Panc1 (cell line): Measurements from ENCODE around the gene NGF. TPM values are rescaled to one million over a fixed set of nuclear protein-coding genes. Genes with fewer than 3 reads are reported as not detected.

ENCODE experiments used
- ATAC-seq: fragments of 200-7000 bp; cut with Tn5 transposase; 2 replicates; pipeline ENCODE4 v1.9.1; 2020; ENCODE audit warnings: mild to moderate bottlenecking, moderate library complexity
- BruUV-seq: library from RNA; stranded (reverse); fragments of 400-500 nt; replicated peaks from 2 replicates; lab custom pipeline; 2021; lab: Mats Ljungman, UMichigan
- CTCF ChIA-PET: fragments of 300-600 bp; sonication (Branson Sonifier 250); formaldehyde crosslinking; loops from one replicate; lab custom pipeline; 2022; ENCODE audit warnings: antibody characterized with exemption; lab: Charles Lee
- POLR2A ChIA-PET: fragments of 300-600 bp; sonication (Branson Sonifier 250); formaldehyde crosslinking; loops from one replicate; lab custom pipeline; 2022; ENCODE audit warnings: antibody characterized with exemption; lab: Charles Lee
- DNase-seq: peaks from one replicate; pipeline ENCODE4 v3.0.0-alpha.2; 2010; ENCODE audit warnings: low read depth, low spot score
- H3K27ac ChIP-seq: 2 replicates; pipeline ENCODE4 v1.5.1; 2011; ENCODE audit warnings: mild to moderate bottlenecking, low read length, inconsistent platforms
- H3K27me3 ChIP-seq: fragments of 200-500 bp; sonication (Bioruptor generic); 2 replicates; pipeline ENCODE4 v1.6.0; 2014; ENCODE audit warnings: low read length, inconsistent platforms; ENCODE audit not compliant: control insufficient read depth, insufficient read depth
- H3K36me3 ChIP-seq: fragments of 200-500 bp; sonication (Bioruptor generic); 2 replicates; pipeline ENCODE4 v1.5.1; 2014; ENCODE audit warnings: inconsistent platforms, mild to moderate bottlenecking, low read length, moderate library complexity; ENCODE audit not compliant: control insufficient read depth, insufficient read depth
- H3K4me1 ChIP-seq: 2 replicates; pipeline ENCODE4 v1.5.1; 2011; ENCODE audit warnings: inconsistent platforms, mild to moderate bottlenecking, low read length, moderate library complexity; ENCODE audit not compliant: control insufficient read depth, insufficient read depth
- H3K4me3 ChIP-seq, 2 experiments: 2 replicates each; pipeline ENCODE4 v1.5.1; 2011 to 2012; ENCODE audit warnings: low read depth in 2 of 2, low read length in 2 of 2, mild to moderate bottlenecking in 2 of 2, inconsistent platforms in 1 of 2, moderate library complexity in 1 of 2
- H3K9me3 ChIP-seq: fragments of 200-500 bp; sonication (Bioruptor generic); 2 replicates; pipeline ENCODE4 v1.5.1; 2014; ENCODE audit warnings: low read depth, mild to moderate bottlenecking, inconsistent platforms, low read length, moderate library complexity; ENCODE audit not compliant: control insufficient read depth, insufficient read depth
- CTCF ChIP-seq: fragments of 450-650 bp; IDR thresholded peaks from 2 replicates; pipeline ENCODE4 v1.5.1; 2017; ENCODE audit warnings: mild to moderate bottlenecking
- POLR2AphosphoS5 ChIP-seq: IDR thresholded peaks from 2 replicates; pipeline ENCODE4 v1.6.1; 2012; ENCODE audit warnings: mild to moderate bottlenecking, low read depth, low read length, moderate library complexity
- REST ChIP-seq, 2 experiments: IDR thresholded peaks; 2 replicates each; pipeline ENCODE4 v1.6.1; 2011 to 2012; ENCODE audit warnings: low read depth in 2 of 2, control low read depth in 1 of 2, low read length in 1 of 2, mild to moderate bottlenecking in 1 of 2, moderate library complexity in 1 of 2; ENCODE audit not compliant: insufficient read depth in 1 of 2
- SIN3A ChIP-seq: IDR thresholded peaks from 2 replicates; pipeline ENCODE4 v1.6.1; 2012; ENCODE audit warnings: low read depth, mild to moderate bottlenecking, low read length, moderate library complexity, borderline replicate concordance; ENCODE audit not compliant: insufficient read depth
- TCF7L2 ChIP-seq: IDR thresholded peaks from 2 replicates; pipeline ENCODE4 v1.6.1; 2011; ENCODE audit warnings: mild to moderate bottlenecking, low read depth, low read length, inconsistent platforms
- in situ Hi-C: cut with HindIII; loops from 2 replicates; pipeline ENCODE4 v1.10.0; 2016; ENCODE audit warnings: low sequenced_read_pairs, low pct_unique_long_range_greater_than_20kb
- intact Hi-C: fragments of 100-400 bp; cut with micrococcal nuclease; formaldehyde crosslinking; loops from one replicate; pipeline ENCODE4 v1.10.0; 2022; ENCODE audit not compliant: unreplicated experiment
- total RNA-seq: library from RNA; stranded (reverse); gene quantifications from one replicate; pipeline ENCODE4 v1.2.1, GENCODE V29; 2021; ENCODE audit not compliant: unreplicated experiment

The NGF gene
- total RNA-seq, 1 experiment from 2014 or later = not detected

- no peaks in the 10 kb centered on the region for H3K4me1 ChIP-seq
- ChIA-PET CTCF (no interaction called here), POLR2A (no interaction called here)
- intact Hi-C loops (no loop called here), in situ Hi-C loops (no loop called here)
- no peak overlapping the region for H3K4me3 ChIP-seq
- BruUV-seq = no TSS peak
- H3K9me3 ChIP-seq = no peaks in the 10 kb centered on the region
- no peaks in the 10 kb centered on the region for H3K36me3 ChIP-seq
- H3K27me3 ChIP-seq = no peaks in the 10 kb centered on the region
- no peak overlapping the region for H3K27ac ChIP-seq
- ATAC-seq (no peak), DNase-seq (no peak)
- TF ChIP-seq REST (IDR thresholded peaks at IDR 0.05; ENCODE audit: insufficient read depth in 1 of 2, low read depth in 2 of 2, low read length in 1 of 2) = no peak
- TF ChIP-seq SIN3A = no peak
- TF ChIP-seq TCF7L2 = no peak
- no peak for TF ChIP-seq CTCF
- TF ChIP-seq POLR2AphosphoS5 = no peak
These were observed 20.7 kb downstream of the NGF start for GRCh38 chr1:115317101-115318012.

GRCh38 chr1:115314765-115315164, 23.3 kb downstream of the NGF start:
- intact Hi-C loops (no loop called here), in situ Hi-C loops (no loop called here)
- H3K27me3 ChIP-seq = no peaks in the 10 kb centered on the region
- ChIA-PET CTCF (interaction anchor here (0.7 kb wide), 1 partner anchor 165 kb away, joined by 3 read pairs; no protein-coding TSS in a partner anchor), POLR2A (no interaction called here)
- H3K4me1 ChIP-seq = no peaks in the 10 kb centered on the region
- BruUV-seq = no TSS peak
- no peak overlapping the region for H3K4me3 ChIP-seq
- no peak overlapping the region for H3K27ac ChIP-seq
- ATAC-seq (no peak), DNase-seq (no peak)
- TF ChIP-seq SIN3A (no peak), TCF7L2 (no peak), REST (IDR thresholded peaks at IDR 0.05; ENCODE audit: insufficient read depth in 1 of 2, low read depth in 2 of 2, low read length in 1 of 2) (no peak), CTCF (no peak), POLR2AphosphoS5 (no peak)
- H3K9me3 ChIP-seq = no peaks in the 10 kb centered on the region
- no peaks in the 10 kb centered on the region for H3K36me3 ChIP-seq
